H1 (cell line): Measurements from ENCODE around the gene PRKN. TPM values are rescaled to one million over a fixed set of nuclear protein-coding genes. Genes with fewer than 3 reads are reported as not detected.

Source experiments
- FOSL1 ChIP-seq: IDR thresholded peaks from 2 replicates; pipeline ENCODE4 v1.6.1; 2011; ENCODE audit warnings: mild to moderate bottlenecking, low read depth, low read length, moderate library complexity; ENCODE audit not compliant: insufficient read depth
- RNF2 ChIP-seq: fragments of 200-900, 300-1000 bp; sonication (generic); IDR thresholded peaks from 2 replicates; pipeline ENCODE4 v1.7.1; 2016; ENCODE audit warnings: borderline replicate concordance, low read depth, mild to moderate bottlenecking, antibody characterized with exemption, low read length; ENCODE audit not compliant: poor library complexity, severe bottlenecking; ENCODE audit errors: missing control alignments
- polyA plus RNA-seq, 7 experiments: library from polyadenylated mRNA; depleted of rRNA in 3 of 7; stranded (reverse) in 5 of 7; unstranded in 2 of 7; fragments of >200 nt in 5 of 7; fragments of 200-250 nt in 2 of 7; gene quantifications; 1 replicate in 5 of 7; 2 replicates in 1 of 7; 4 replicates in 1 of 7; pipeline versions ENCODE4 v1.2.1 to v1.2.3, GENCODE V29; 2011 to 2013; ENCODE audit warnings: missing spikeins in 2 of 7, mixed read lengths in 2 of 7
- total RNA-seq: library from RNA; stranded (reverse); fragmentation: NEBNext Ultra II Directional; extraction: Animal tissue kit (Norgen Biotek cat#: 25700); gene quantifications from 2 replicates; pipeline ENCODE4 v1.2.1, GENCODE V29; 2021

Gene PRKN
- total and polyA plus RNA-seq, 2 of the 8 experiments (the other 6 are each of a cell fraction or from before 2014, with no cell fraction given) = 0.13 to 0.29 TPM

DNA sequence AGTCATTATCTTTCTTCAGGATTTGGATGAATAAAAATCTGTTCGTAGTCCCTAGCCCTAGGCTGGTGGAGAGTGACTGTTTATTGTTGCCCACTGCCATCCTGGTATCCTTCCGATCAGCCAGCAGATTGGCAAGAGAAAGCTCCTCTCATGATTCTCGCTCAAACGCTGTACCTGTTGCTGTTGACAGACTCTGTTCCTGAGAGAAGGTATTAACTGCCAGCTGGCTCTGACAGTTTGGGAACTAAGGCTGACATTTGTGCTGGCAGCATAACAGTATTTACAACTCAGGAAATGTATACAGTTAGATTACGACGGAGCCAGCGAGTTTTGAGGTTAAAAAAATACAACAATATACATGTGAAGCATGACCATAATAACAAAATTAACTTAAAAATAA is 674.5 kb downstream of the PRKN start (continued):
- TF ChIP-seq RNF2 (no peak), FOSL1 (no peak)
